OCI-LY3 (cell line): ENCODE results near the gene PPP6R3.

Experiments
- EZH2phosphoT487 ChIP-seq: fragments of 200-600 bp; shearing (Covaris generic); IDR thresholded peaks from 2 replicates; pipeline ENCODE4 v1.6.1; 2018; ENCODE audit warnings: antibody characterized with exemption, mixed run types, low read depth
- TF ChIP-seq, protein P1 (sequence below): fragments of 200-600, 300-600 bp; sonication (generic); IDR thresholded peaks from 2 replicates; pipeline ENCODE4 v1.5.1; 2014; ENCODE audit warnings: antibody characterized with exemption, low read length, low read depth

- TF ChIP-seq, protein P1, sequence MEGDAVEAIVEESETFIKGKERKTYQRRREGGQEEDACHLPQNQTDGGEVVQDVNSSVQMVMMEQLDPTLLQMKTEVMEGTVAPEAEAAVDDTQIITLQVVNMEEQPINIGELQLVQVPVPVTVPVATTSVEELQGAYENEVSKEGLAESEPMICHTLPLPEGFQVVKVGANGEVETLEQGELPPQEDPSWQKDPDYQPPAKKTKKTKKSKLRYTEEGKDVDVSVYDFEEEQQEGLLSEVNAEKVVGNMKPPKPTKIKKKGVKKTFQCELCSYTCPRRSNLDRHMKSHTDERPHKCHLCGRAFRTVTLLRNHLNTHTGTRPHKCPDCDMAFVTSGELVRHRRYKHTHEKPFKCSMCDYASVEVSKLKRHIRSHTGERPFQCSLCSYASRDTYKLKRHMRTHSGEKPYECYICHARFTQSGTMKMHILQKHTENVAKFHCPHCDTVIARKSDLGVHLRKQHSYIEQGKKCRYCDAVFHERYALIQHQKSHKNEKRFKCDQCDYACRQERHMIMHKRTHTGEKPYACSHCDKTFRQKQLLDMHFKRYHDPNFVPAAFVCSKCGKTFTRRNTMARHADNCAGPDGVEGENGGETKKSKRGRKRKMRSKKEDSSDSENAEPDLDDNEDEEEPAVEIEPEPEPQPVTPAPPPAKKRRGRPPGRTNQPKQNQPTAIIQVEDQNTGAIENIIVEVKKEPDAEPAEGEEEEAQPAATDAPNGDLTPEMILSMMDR, result no peak
- no peak for TF ChIP-seq EZH2phosphoT487
Measured at GRCh38 chr11:68432874-68433273, 27.7 kb upstream of the PPP6R3 start.
